Measurements from ENCODE around the gene ATP6V1G1. TPM values are rescaled to one million over a fixed set of nuclear protein-coding genes. Genes with fewer than 3 reads are reported as not detected.

The ATP6V1G1 gene
- total and polyA plus RNA-seq, 2 experiments from 2014 or later = 166 to 509 TPM

- H2AFZ ChIP-seq = no peak overlapping the region
Observed at GRCh38 chr9:114558027-114558675, 29.4 kb upstream of the ATP6V1G1 start.

More at GRCh38 chr9:114558027-114558675, 29.4 kb upstream of the ATP6V1G1 start:
- Histone ChIP-seq H3F3A (replicated peaks; ENCODE audit: low read depth) (0 out of 2 replicates have a peak, but pooled peaks cover 3% of the 10 kb centered on the region), H3K79me2 (replicated peaks; ENCODE audit: insufficient read depth) (no peaks in the 10 kb centered on the region), H3K4me1 (ENCODE audit: insufficient read depth) (no peaks in the 10 kb centered on the region), H3K36me3 (ENCODE audit: insufficient read depth) (no peaks in the 10 kb centered on the region), H3K27ac (ENCODE audit: low read depth) (no peak overlapping the region), H3K4me2 (no peak overlapping the region), H3K27me3 (ENCODE audit: insufficient read depth) (no peaks in the 10 kb centered on the region), H3K4me3 (no peak overlapping the region), H3K9me2 (ENCODE audit: insufficient read depth) (no peaks in the 10 kb centered on the region), H4K20me1 (replicated peaks; ENCODE audit: insufficient read depth) (no peaks in the 10 kb centered on the region)
- Mint-ChIP-seq H3K36me3 (ENCODE audit: low read depth) (peaks cover 4% of the 10 kb centered on the region; the same call in 1 of the 3 replicates), H3K27ac (peak overlapping the region; percentile 69; the same call in 1 of the 2 replicates), H3K9me3 (peaks cover 3% of the 10 kb centered on the region; the same call in 1 of the 3 replicates), H3K4me1 (no peaks in the 10 kb centered on the region; the same call in 2 of the 3 replicates), H3K4me3 (no peak overlapping the region), H3K27me3 (ENCODE audit: insufficient read depth, low read depth, poor library complexity) (no peaks in the 10 kb centered on the region)
- TF ChIP-seq ZNF114 (CRISPR knock-in tag; IDR thresholded peaks at IDR 0.05) = no peak
- TF ChIP-seq STAT1 (IDR thresholded peaks at IDR 0.05; ENCODE audit: unreplicated experiment) = no peak
- no peak for TF ChIP-seq ZNF331 (CRISPR knock-in tag; IDR thresholded peaks at IDR 0.05; ENCODE audit: low read depth)
- TF ChIP-seq EZH2 (IDR thresholded peaks at IDR 0.05; ENCODE audit: low read depth, unreplicated experiment) = no peak
- TF ChIP-seq, protein P1, sequence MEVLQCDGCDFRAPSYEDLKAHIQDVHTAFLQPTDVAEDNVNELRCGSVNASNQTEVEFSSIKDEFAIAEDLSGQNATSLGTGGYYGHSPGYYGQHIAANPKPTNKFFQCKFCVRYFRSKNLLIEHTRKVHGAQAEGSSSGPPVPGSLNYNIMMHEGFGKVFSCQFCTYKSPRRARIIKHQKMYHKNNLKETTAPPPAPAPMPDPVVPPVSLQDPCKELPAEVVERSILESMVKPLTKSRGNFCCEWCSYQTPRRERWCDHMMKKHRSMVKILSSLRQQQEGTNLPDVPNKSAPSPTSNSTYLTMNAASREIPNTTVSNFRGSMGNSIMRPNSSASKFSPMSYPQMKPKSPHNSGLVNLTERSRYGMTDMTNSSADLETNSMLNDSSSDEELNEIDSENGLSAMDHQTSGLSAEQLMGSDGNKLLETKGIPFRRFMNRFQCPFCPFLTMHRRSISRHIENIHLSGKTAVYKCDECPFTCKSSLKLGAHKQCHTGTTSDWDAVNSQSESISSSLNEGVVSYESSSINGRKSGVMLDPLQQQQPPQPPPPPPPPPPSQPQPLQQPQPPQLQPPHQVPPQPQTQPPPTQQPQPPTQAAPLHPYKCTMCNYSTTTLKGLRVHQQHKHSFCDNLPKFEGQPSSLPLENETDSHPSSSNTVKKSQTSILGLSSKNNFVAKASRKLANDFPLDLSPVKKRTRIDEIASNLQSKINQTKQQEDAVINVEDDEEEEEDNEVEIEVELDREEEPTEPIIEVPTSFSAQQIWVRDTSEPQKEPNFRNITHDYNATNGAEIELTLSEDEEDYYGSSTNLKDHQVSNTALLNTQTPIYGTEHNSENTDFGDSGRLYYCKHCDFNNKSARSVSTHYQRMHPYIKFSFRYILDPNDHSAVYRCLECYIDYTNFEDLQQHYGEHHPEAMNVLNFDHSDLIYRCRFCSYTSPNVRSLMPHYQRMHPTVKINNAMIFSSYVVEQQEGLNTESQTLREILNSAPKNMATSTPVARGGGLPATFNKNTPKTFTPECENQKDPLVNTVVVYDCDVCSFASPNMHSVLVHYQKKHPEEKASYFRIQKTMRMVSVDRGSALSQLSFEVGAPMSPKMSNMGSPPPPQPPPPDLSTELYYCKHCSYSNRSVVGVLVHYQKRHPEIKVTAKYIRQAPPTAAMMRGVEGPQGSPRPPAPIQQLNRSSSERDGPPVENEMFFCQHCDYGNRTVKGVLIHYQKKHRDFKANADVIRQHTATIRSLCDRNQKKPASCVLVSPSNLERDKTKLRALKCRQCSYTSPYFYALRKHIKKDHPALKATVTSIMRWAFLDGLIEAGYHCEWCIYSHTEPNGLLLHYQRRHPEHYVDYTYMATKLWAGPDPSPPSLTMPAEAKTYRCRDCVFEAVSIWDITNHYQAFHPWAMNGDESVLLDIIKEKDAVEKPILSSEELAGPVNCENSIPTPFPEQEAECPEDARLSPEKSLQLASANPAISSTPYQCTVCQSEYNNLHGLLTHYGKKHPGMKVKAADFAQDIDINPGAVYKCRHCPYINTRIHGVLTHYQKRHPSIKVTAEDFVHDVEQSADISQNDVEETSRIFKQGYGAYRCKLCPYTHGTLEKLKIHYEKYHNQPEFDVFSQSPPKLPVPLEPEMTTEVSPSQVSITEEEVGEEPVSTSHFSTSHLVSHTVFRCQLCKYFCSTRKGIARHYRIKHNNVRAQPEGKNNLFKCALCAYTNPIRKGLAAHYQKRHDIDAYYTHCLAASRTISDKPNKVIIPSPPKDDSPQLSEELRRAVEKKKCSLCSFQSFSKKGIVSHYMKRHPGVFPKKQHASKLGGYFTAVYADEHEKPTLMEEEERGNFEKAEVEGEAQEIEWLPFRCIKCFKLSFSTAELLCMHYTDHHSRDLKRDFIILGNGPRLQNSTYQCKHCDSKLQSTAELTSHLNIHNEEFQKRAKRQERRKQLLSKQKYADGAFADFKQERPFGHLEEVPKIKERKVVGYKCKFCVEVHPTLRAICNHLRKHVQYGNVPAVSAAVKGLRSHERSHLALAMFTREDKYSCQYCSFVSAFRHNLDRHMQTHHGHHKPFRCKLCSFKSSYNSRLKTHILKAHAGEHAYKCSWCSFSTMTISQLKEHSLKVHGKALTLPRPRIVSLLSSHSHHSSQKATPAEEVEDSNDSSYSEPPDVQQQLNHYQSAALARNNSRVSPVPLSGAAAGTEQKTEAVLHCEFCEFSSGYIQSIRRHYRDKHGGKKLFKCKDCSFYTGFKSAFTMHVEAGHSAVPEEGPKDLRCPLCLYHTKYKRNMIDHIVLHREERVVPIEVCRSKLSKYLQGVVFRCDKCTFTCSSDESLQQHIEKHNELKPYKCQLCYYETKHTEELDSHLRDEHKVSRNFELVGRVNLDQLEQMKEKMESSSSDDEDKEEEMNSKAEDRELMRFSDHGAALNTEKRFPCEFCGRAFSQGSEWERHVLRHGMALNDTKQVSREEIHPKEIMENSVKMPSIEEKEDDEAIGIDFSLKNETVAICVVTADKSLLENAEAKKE (CRISPR knock-in tag; IDR thresholded peaks at IDR 0.05) = no peak
- TF ChIP-seq, protein P2, sequence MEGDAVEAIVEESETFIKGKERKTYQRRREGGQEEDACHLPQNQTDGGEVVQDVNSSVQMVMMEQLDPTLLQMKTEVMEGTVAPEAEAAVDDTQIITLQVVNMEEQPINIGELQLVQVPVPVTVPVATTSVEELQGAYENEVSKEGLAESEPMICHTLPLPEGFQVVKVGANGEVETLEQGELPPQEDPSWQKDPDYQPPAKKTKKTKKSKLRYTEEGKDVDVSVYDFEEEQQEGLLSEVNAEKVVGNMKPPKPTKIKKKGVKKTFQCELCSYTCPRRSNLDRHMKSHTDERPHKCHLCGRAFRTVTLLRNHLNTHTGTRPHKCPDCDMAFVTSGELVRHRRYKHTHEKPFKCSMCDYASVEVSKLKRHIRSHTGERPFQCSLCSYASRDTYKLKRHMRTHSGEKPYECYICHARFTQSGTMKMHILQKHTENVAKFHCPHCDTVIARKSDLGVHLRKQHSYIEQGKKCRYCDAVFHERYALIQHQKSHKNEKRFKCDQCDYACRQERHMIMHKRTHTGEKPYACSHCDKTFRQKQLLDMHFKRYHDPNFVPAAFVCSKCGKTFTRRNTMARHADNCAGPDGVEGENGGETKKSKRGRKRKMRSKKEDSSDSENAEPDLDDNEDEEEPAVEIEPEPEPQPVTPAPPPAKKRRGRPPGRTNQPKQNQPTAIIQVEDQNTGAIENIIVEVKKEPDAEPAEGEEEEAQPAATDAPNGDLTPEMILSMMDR (conservative IDR thresholded peaks at IDR 0.05; ENCODE audit: low read depth in 2 of 2) = no peak
- TF ChIP-seq NANOG (IDR thresholded peaks at IDR 0.05; ENCODE audit: borderline replicate concordance) = no peak
- TF ChIP-seq POLR2AphosphoS5 (IDR thresholded peaks at IDR 0.05; ENCODE audit: low read depth) = no peak
- TF ChIP-seq JUNB (IDR thresholded peaks at IDR 0.05; ENCODE audit: unreplicated experiment) = no peak
- no peak for TF ChIP-seq REST (IDR thresholded peaks at IDR 0.05; ENCODE audit: unreplicated experiment)
- TF ChIP-seq CREB1 (CRISPR knock-in tag; IDR thresholded peaks at IDR 0.05; ENCODE audit: low read depth) = no peak
- no peak for TF ChIP-seq EZH2phosphoT487 (IDR thresholded peaks at IDR 0.05; ENCODE audit: unreplicated experiment)
- no peak for TF ChIP-seq ETS1 (IDR thresholded peaks at IDR 0.05)
- DNase-seq (ENCODE audit: low spot score) = no peak
- peak; percentile 34; the same call in 2 of the 3 replicates for ATAC-seq
